ENCODE measurements around the gene STK39. TPM values are rescaled to one million over a fixed set of nuclear protein-coding genes. Genes with fewer than 3 reads are reported as not detected.

STK39 gene
- total RNA-seq, 1 experiment from 2014 or later = 22.1 TPM

DNA sequence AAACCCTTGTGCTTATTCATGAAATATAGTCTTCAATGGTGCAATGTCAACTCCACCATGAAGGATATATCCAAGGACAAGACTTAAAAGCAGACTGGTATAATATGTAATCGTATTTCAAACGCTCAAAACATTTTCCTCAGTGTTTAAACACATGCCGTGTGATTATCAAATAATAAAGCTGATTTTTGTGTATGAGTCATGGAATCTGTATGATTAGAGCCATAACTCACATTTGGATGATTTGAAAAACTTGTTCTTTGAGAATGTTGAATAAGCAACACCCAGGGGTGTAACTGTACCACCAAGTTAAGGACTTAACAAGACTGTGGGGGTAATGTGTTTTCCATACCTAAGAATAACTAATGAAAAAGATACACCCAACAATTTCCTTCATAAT, 215.3 kb downstream of the STK39 start:
- Histone ChIP-seq H3K4me2 (ENCODE audit: insufficient read depth, insufficient read length, low read length) (no peak overlapping the region), H2AK5ac (ENCODE audit: insufficient read length, low read length) (no peak overlapping the region), H2AFZ (ENCODE audit: low read length) (no peak overlapping the region), H3K9me3 (ENCODE audit: control insufficient read depth, low read depth, low read length) (no peaks in the 10 kb centered on the region), H3T11ph (ENCODE audit: low read length) (no peak overlapping the region), H3K23ac (ENCODE audit: insufficient read length, low read depth, low read length) (no peak overlapping the region), H3K56ac (ENCODE audit: insufficient read length, low read depth, low read length) (no peak overlapping the region), H2BK120ac (ENCODE audit: low read depth, low read length, poor library complexity, severe bottlenecking) (no peak overlapping the region), H3K9ac (ENCODE audit: extremely low read depth, insufficient read length, low read length) (no peak overlapping the region), H4K5ac (ENCODE audit: insufficient read length, low read depth, low read length) (no peak overlapping the region), H4K8ac (replicated peaks; ENCODE audit: insufficient read length, low read depth, low read length) (no peak overlapping the region), H3K4ac (ENCODE audit: low read depth, low read length) (no peak overlapping the region), H2BK15ac (ENCODE audit: low read depth, low read length) (no peak overlapping the region), H3K4me1 (ENCODE audit: insufficient read depth, low read length) (no peaks in the 10 kb centered on the region), H3K79me2 (ENCODE audit: insufficient read depth, low read length) (no peaks in the 10 kb centered on the region), H3K27ac (ENCODE audit: insufficient read length, low read depth, low read length) (no peak overlapping the region), H2BK5ac (ENCODE audit: insufficient read length, low read length) (no peak overlapping the region), H3K27me3 (ENCODE audit: insufficient read depth, low read length) (no peaks in the 10 kb centered on the region), H4K91ac (ENCODE audit: insufficient read length, low read depth, low read length) (no peak overlapping the region), H3K18ac (ENCODE audit: insufficient read length, low read depth, low read length) (no peak overlapping the region), H4K20me1 (ENCODE audit: control insufficient read depth, insufficient read depth, insufficient read length) (no peaks in the 10 kb centered on the region), H2BK20ac (ENCODE audit: low read depth, low read length, poor library complexity, severe bottlenecking) (no peak overlapping the region), H3K14ac (ENCODE audit: insufficient read depth, low read length) (no peak overlapping the region), H3K23me2 (ENCODE audit: insufficient read length, low read depth, low read length, poor library complexity, severe bottlenecking) (no peaks in the 10 kb centered on the region), H3K79me1 (ENCODE audit: insufficient read depth, low read depth, low read length, poor library complexity, severe bottlenecking) (no peaks in the 10 kb centered on the region), H2BK12ac (ENCODE audit: insufficient read length, low read depth, low read length) (no peak overlapping the region)
- no CpG with 5 or more reads among the region's 3 CpGs for WGBS (ENCODE audit: extremely low coverage, insufficient read length, low lambda C conversion rate)
- TF ChIP-seq, protein P1, sequence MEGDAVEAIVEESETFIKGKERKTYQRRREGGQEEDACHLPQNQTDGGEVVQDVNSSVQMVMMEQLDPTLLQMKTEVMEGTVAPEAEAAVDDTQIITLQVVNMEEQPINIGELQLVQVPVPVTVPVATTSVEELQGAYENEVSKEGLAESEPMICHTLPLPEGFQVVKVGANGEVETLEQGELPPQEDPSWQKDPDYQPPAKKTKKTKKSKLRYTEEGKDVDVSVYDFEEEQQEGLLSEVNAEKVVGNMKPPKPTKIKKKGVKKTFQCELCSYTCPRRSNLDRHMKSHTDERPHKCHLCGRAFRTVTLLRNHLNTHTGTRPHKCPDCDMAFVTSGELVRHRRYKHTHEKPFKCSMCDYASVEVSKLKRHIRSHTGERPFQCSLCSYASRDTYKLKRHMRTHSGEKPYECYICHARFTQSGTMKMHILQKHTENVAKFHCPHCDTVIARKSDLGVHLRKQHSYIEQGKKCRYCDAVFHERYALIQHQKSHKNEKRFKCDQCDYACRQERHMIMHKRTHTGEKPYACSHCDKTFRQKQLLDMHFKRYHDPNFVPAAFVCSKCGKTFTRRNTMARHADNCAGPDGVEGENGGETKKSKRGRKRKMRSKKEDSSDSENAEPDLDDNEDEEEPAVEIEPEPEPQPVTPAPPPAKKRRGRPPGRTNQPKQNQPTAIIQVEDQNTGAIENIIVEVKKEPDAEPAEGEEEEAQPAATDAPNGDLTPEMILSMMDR (conservative IDR thresholded peaks at IDR 0.05) = no peak
- Mint-ChIP-seq H3K36me3 (ENCODE audit: insufficient read depth in 1 of 3, low read depth in 3 of 3) (no peaks in the 10 kb centered on the region), H3K27ac (no peak overlapping the region), H3K4me3 (no peak overlapping the region), H3K27me3 (ENCODE audit: low read depth) (no peaks in the 10 kb centered on the region), H3K4me1 (peaks cover 0 to 5% of the 10 kb centered on the region in 2 experiments; a peak in 1 of 4 replicates), H3K9me3 (no peaks in the 10 kb centered on the region)
- DNase-seq = no peak
